H1 (cell line): ENCODE measurements around the gene KCNA1. TPM values are rescaled to one million over a fixed set of nuclear protein-coding genes. Genes with fewer than 3 reads are reported as not detected.

Experiments used
- CTCF ChIA-PET: fragments of 300-600 bp; sonication (Branson Sonifier 250); formaldehyde crosslinking; loops from one replicate; lab custom pipeline; 2021; ENCODE audit not compliant: partially characterized antibody; lab: Charles Lee
- POLR2A ChIA-PET: fragments of 300-600 bp; sonication (Branson Sonifier 250); formaldehyde crosslinking; loops from one replicate; lab custom pipeline; 2021; ENCODE audit warnings: inconsistent platforms; ENCODE audit not compliant: partially characterized antibody; lab: Charles Lee
- DNase-seq, 2 experiments: peaks; one replicate each; pipeline versions ENCODE4 v3.0.0 to v3.0.0-alpha.2; 2010 to 2022; ENCODE audit warnings: low spot score in 2 of 2, low read depth in 1 of 2, mixed read lengths in 1 of 2
- FAIRE-seq: peaks from 2 replicates; lab custom pipeline; 2011; peaks lifted over from hg19 to GRCh38; lab: Jason Lieb, UNC
- H2AFZ ChIP-seq: 2 replicates; pipeline ENCODE4 v1.8.1; 2012; ENCODE audit warnings: low read length, inconsistent platforms
- H2AK5ac ChIP-seq: 2 replicates; pipeline ENCODE4 v1.6.1; 2013; ENCODE audit warnings: low read depth, low read length
- H2BK120ac ChIP-seq: replicated peaks from 2 replicates; pipeline ENCODE3; 2013; ENCODE audit warnings: low read depth, low read length, inconsistent platforms
- H2BK12ac ChIP-seq: 2 replicates; pipeline ENCODE4 v1.6.1; 2013; ENCODE audit warnings: low read depth, low read length
- H2BK15ac ChIP-seq: 2 replicates; pipeline ENCODE4 v1.6.1; 2013; ENCODE audit warnings: low read length
- H2BK20ac ChIP-seq: 2 replicates; pipeline ENCODE4 v1.6.1; 2013; ENCODE audit warnings: low read length
- H2BK5ac ChIP-seq: 2 replicates; pipeline ENCODE4 v1.6.1; 2013; ENCODE audit warnings: low read depth, low read length
- H3K14ac ChIP-seq: 2 replicates; pipeline ENCODE4 v1.6.1; 2013; ENCODE audit warnings: inconsistent platforms; ENCODE audit not compliant: insufficient read length
- H3K18ac ChIP-seq: 2 replicates; pipeline ENCODE4 v1.6.1; 2013; ENCODE audit warnings: low read length; ENCODE audit errors: extremely low read depth
- H3K23ac ChIP-seq: 2 replicates; pipeline ENCODE4 v1.6.1; 2013; ENCODE audit warnings: inconsistent platforms; ENCODE audit not compliant: insufficient read length
- H3K23me2 ChIP-seq: 2 replicates; pipeline ENCODE4 v1.6.1; 2013; ENCODE audit warnings: low read depth, low read length
- H3K27ac ChIP-seq: 2 replicates; pipeline ENCODE4 v1.6.1; 2011; ENCODE audit warnings: low read depth, low read length, inconsistent platforms
- H3K27me3 ChIP-seq, 4 experiments: replicated peaks in 1 of 4; 1 replicate in 1 of 4; 2 replicates in 3 of 4; pipeline versions ENCODE4 v1.6.1 to v1.8.1; 2011 to 2013; ENCODE audit warnings: low read length in 3 of 4, mild to moderate bottlenecking in 3 of 4, inconsistent platforms in 2 of 4, mixed read lengths in 2 of 4, moderate library complexity in 1 of 4; ENCODE audit not compliant: control insufficient read depth in 3 of 4, insufficient read depth in 3 of 4; ENCODE audit errors: extremely low read depth in 1 of 4
- H3K36me3 ChIP-seq, 4 experiments: 2 replicates each; pipeline versions ENCODE4 v1.6.1 to v1.8.1; 2011 to 2013; ENCODE audit warnings: mild to moderate bottlenecking in 4 of 4, low read length in 3 of 4, moderate library complexity in 2 of 4, control low read depth in 1 of 4, inconsistent platforms in 1 of 4; ENCODE audit not compliant: insufficient read depth in 4 of 4, control insufficient read depth in 2 of 4
- H3K4ac ChIP-seq: replicated peaks from 2 replicates; pipeline ENCODE3; 2013; ENCODE audit warnings: low read length, low read depth, mixed read lengths, inconsistent platforms; ENCODE audit not compliant: insufficient read length
- H3K4me1 ChIP-seq, 4 experiments: replicated peaks in 1 of 4; 1 replicate in 1 of 4; 2 replicates in 3 of 4; pipeline versions ENCODE4 v1.6.1 to v1.8.1; 2011 to 2013; ENCODE audit warnings: low read length in 3 of 4, inconsistent platforms in 2 of 4, mixed read lengths in 1 of 4; ENCODE audit not compliant: insufficient read depth in 4 of 4, control insufficient read depth in 3 of 4
- H3K4me2 ChIP-seq, 2 experiments: 2 replicates each; pipeline versions ENCODE4 v1.6.1 to v1.8.1; 2011 to 2013; ENCODE audit warnings: low read depth in 2 of 2, low read length in 2 of 2, control low read depth in 1 of 2, inconsistent platforms in 1 of 2, mild to moderate bottlenecking in 1 of 2; ENCODE audit not compliant: insufficient read depth in 1 of 2
- H3K4me3 ChIP-seq, 4 experiments: fragments of 200-600, 300-600 bp in 1 of 4; sonication (generic), shearing (Covaris generic), sonication (Bioruptor Twin) in 1 of 4; 2 replicates each; pipeline versions ENCODE4 v1.5.1 to v1.8.1; 2011 to 2016; ENCODE audit warnings: low read length in 4 of 4, low read depth in 3 of 4, control low read depth in 2 of 4, inconsistent platforms in 2 of 4, mild to moderate bottlenecking in 2 of 4, mixed read lengths in 1 of 4, moderate library complexity in 1 of 4; ENCODE audit not compliant: insufficient read depth in 2 of 4; ENCODE audit errors: extremely low read depth in 1 of 4
- H3K56ac ChIP-seq: replicated peaks from 2 replicates; pipeline ENCODE3; 2013; ENCODE audit warnings: low read depth, mild to moderate bottlenecking, mixed read lengths, low read length, inconsistent platforms; ENCODE audit not compliant: insufficient read length
- H3K79me1 ChIP-seq: 2 replicates; pipeline ENCODE4 v1.6.1; 2013; ENCODE audit warnings: low read depth, low read length, control low read depth
- H3K79me2 ChIP-seq, 2 experiments: 2 replicates each; pipeline versions ENCODE4 v1.6.1 to v1.8.1; 2012 to 2013; ENCODE audit warnings: low read length in 2 of 2, mild to moderate bottlenecking in 2 of 2, inconsistent platforms in 1 of 2; ENCODE audit not compliant: insufficient read depth in 2 of 2, control insufficient read depth in 1 of 2
- H3K9ac ChIP-seq, 4 experiments: replicated peaks in 1 of 4; 1 replicate in 1 of 4; 2 replicates in 3 of 4; pipeline versions ENCODE4 v1.6.1 to v1.8.1; 2011 to 2013; ENCODE audit warnings: low read depth in 3 of 4, low read length in 3 of 4, control low read depth in 2 of 4, mild to moderate bottlenecking in 2 of 4, moderate library complexity in 2 of 4, inconsistent platforms in 1 of 4; ENCODE audit errors: extremely low read depth in 1 of 4
- H3K9me3 ChIP-seq, 2 experiments: 2 replicates each; pipeline versions ENCODE4 v1.6.1 to v1.8.1; 2012 to 2013; ENCODE audit warnings: mild to moderate bottlenecking in 2 of 2, moderate library complexity in 2 of 2, control low read depth in 1 of 2, inconsistent platforms in 1 of 2, low read depth in 1 of 2, low read length in 1 of 2, mixed read lengths in 1 of 2; ENCODE audit not compliant: insufficient read depth in 2 of 2
- H4K20me1 ChIP-seq, 2 experiments: replicated peaks in 1 of 2; 2 replicates each; pipeline versions ENCODE3 to v1.8.1; 2011 to 2013; ENCODE audit warnings: inconsistent platforms in 2 of 2, low read length in 2 of 2, mild to moderate bottlenecking in 1 of 2; ENCODE audit not compliant: insufficient read depth in 2 of 2, control insufficient read depth in 1 of 2
- H4K5ac ChIP-seq: 2 replicates; pipeline ENCODE4 v1.6.1; 2013; ENCODE audit warnings: low read length, low read depth, mixed read lengths, inconsistent platforms; ENCODE audit not compliant: insufficient read length
- H4K8ac ChIP-seq: 2 replicates; pipeline ENCODE4 v1.8.0; 2013; ENCODE audit warnings: mild to moderate bottlenecking, moderate library complexity, low read length, inconsistent platforms; ENCODE audit not compliant: insufficient read depth; ENCODE audit errors: extremely low read depth
- H4K91ac ChIP-seq: replicated peaks from 2 replicates; pipeline ENCODE3; 2013; ENCODE audit warnings: low read length, mixed read lengths, inconsistent platforms; ENCODE audit not compliant: insufficient read length
- FOSL1 ChIP-seq: IDR thresholded peaks from 2 replicates; pipeline ENCODE4 v1.6.1; 2011; ENCODE audit warnings: mild to moderate bottlenecking, low read depth, low read length, moderate library complexity; ENCODE audit not compliant: insufficient read depth
- NRF1 ChIP-seq: IDR thresholded peaks from 2 replicates; pipeline ENCODE4 v1.6.1; 2011; ENCODE audit warnings: mild to moderate bottlenecking, low read depth, low read length, improper control_type of control experiment
- POLR2AphosphoS5 ChIP-seq: IDR thresholded peaks from 2 replicates; pipeline ENCODE4 v1.6.1; 2011; ENCODE audit warnings: low read depth, low read length
- WGBS, 2 experiments: shearing (Covaris generic) in 1 of 2; methylation state at CpG; one replicate each; pipeline versions ENCODE4 v1.1.6 to v1.1.7; 2013 to 2015; ENCODE audit warnings: low lambda C conversion rate in 2 of 2, mixed read lengths in 2 of 2, inconsistent platforms in 1 of 2, low coverage in 1 of 2, missing lambda C conversion rate in 1 of 2; ENCODE audit not compliant: insufficient replicate concordance in 2 of 2, insufficient coverage in 1 of 2, insufficient read length in 1 of 2; ENCODE audit errors: extremely low coverage in 1 of 2, missing lambda C conversion rate in 1 of 2; 5-methylcytosine and 5-hydroxymethylcytosine counted together
- polyA plus RNA-seq, 7 experiments: library from polyadenylated mRNA; depleted of rRNA in 3 of 7; stranded (reverse) in 5 of 7; unstranded in 2 of 7; fragments of >200 nt in 5 of 7; fragments of 200-250 nt in 2 of 7; gene quantifications; 1 replicate in 5 of 7; 2 replicates in 1 of 7; 4 replicates in 1 of 7; pipeline versions ENCODE4 v1.2.1 to v1.2.3, GENCODE V29; 2011 to 2013; ENCODE audit warnings: missing spikeins in 2 of 7, mixed read lengths in 2 of 7
- total RNA-seq: library from RNA; stranded (reverse); fragmentation: NEBNext Ultra II Directional; extraction: Animal tissue kit (Norgen Biotek cat#: 25700); gene quantifications from 2 replicates; pipeline ENCODE4 v1.2.1, GENCODE V29; 2021
- TF ChIP-seq, protein P1 (sequence below): IDR thresholded peaks from 2 replicates; pipeline ENCODE4 v1.6.1; 2012; ENCODE audit warnings: inconsistent platforms

The KCNA1 gene
- total and polyA plus RNA-seq, 2 of the 8 experiments (the other 6 are each of a cell fraction or from before 2014, with no cell fraction given) = 0.23 to 0.30 TPM

DNA sequence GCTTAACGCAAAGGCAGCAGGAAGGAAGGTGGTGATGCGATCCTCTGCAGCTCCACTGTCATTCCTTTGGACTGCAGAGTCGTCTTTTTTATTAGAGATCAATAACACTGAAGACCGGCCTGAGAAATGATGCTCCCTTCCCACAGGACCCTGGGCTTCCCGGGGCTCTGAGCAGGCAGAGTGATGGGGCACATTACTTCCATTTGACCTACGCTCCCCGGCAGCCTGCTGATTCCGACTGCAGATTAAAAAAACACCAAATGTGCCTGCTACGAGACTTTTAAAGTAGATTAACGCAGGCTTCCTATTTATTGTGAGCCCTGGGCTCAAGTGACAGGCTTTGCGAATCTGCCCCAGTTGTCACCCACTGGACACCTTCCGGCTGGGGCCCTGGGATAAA, 37.5 kb downstream of the KCNA1 start:
- H2BK5ac ChIP-seq = no peak overlapping the region

More for the DNA sequence above, 37.5 kb downstream of the KCNA1 start:
- no peak overlapping the region for H2BK120ac ChIP-seq
- H3K27ac ChIP-seq = no peak overlapping the region
- no peak overlapping the region for H2BK20ac ChIP-seq
- H2AFZ ChIP-seq = no peak overlapping the region
- H3K4me1 ChIP-seq = no peaks in the 10 kb centered on the region; a peak in 2 of 7 replicates
- no peak overlapping the region for H3K4me3 ChIP-seq
- no peak overlapping the region for H2BK12ac ChIP-seq
- TF ChIP-seq, protein P1, sequence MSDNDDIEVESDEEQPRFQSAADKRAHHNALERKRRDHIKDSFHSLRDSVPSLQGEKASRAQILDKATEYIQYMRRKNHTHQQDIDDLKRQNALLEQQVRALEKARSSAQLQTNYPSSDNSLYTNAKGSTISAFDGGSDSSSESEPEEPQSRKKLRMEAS = no peak
- TF ChIP-seq NRF1 = no peak
- no peak for TF ChIP-seq POLR2AphosphoS5
- TF ChIP-seq FOSL1 = no peak
- no peaks in the 10 kb centered on the region for H3K9me3 ChIP-seq
- H3K56ac ChIP-seq = no peak overlapping the region
- H3K79me2 ChIP-seq = no peaks in the 10 kb centered on the region
- no peak overlapping the region for H3K4me2 ChIP-seq
- H3K14ac ChIP-seq = no peak overlapping the region
- ChIA-PET POLR2A (no interaction called here), CTCF (interaction anchor here (1.5 kb wide), 1 partner anchor 89 kb away, joined by 3 read pairs; no protein-coding TSS in a partner anchor)
- H3K18ac ChIP-seq = no peak overlapping the region
- H3K23me2 ChIP-seq = no peaks in the 10 kb centered on the region
- no peak overlapping the region for H3K23ac ChIP-seq
- no peaks in the 10 kb centered on the region for H3K79me1 ChIP-seq
- WGBS, 2 experiments = 82% methylated on average over 12 of the region's 12 CpGs; no CpG with 5 or more reads in 1 of the 2 experiments
- H3K9ac ChIP-seq = no peak overlapping the region
- H4K5ac ChIP-seq = no peak overlapping the region
- no peaks in the 10 kb centered on the region for H3K36me3 ChIP-seq
- H3K27me3 ChIP-seq = peaks cover 0 to 9% (median 2%) of the 10 kb centered on the region in 4 experiments; a peak in 3 of 7 replicates
- no peak overlapping the region for H2AK5ac ChIP-seq
- no peak for FAIRE-seq
- no peak overlapping the region for H4K91ac ChIP-seq
- DNase-seq = no peak
- no peak overlapping the region for H4K8ac ChIP-seq
- H2BK15ac ChIP-seq = no peak overlapping the region
- no peaks in the 10 kb centered on the region for H4K20me1 ChIP-seq
- H3K4ac ChIP-seq = no peak overlapping the region
